Kidney (tissue), 14 donors: ENCODE results near the gene PYDC2. TPM values are rescaled to one million over a fixed set of nuclear protein-coding genes. Genes with fewer than 3 reads are reported as not detected.

Experiments used
- DNase-seq, 5 donors: peaks; one replicate each; pipeline ENCODE4 v3.0.0-alpha.2; 2013 to 2020
- FAIRE-seq: peaks from 2 replicates; lab custom pipeline; 2012; peaks lifted over from hg19 to GRCh38; lab: Jason Lieb, UNC
- H3K27ac ChIP-seq, 2 donors: one replicate each; pipeline ENCODE4 v1.7.0; 2013; ENCODE audit warnings: low read depth in 2 of 2, low read length in 2 of 2, inconsistent platforms in 1 of 2
- H3K27me3 ChIP-seq: one replicate; pipeline ENCODE4 v1.7.1; 2013; ENCODE audit warnings: low read length, inconsistent platforms; ENCODE audit not compliant: control insufficient read depth, insufficient read depth
- H3K36me3 ChIP-seq, 3 donors: one replicate each; pipeline versions ENCODE4 v1.7.0 to v1.7.1; 2013; ENCODE audit warnings: low read length in 3 of 3, control low read depth in 1 of 3, inconsistent platforms in 1 of 3; ENCODE audit not compliant: insufficient read depth in 3 of 3, control insufficient read depth in 2 of 3
- H3K4me1 ChIP-seq, 3 donors: one replicate each; pipeline versions ENCODE4 v1.7.0 to v1.7.1; 2013; ENCODE audit warnings: low read length in 3 of 3, inconsistent platforms in 1 of 3, low read depth in 1 of 3; ENCODE audit not compliant: control insufficient read depth in 2 of 3, insufficient read depth in 2 of 3
- H3K4me3 ChIP-seq, 3 donors: one replicate each; pipeline versions ENCODE4 v1.7.0 to v1.8.1; 2013; ENCODE audit warnings: low read length in 3 of 3, control low read depth in 1 of 3, inconsistent platforms in 1 of 3
- H3K9ac ChIP-seq, 3 donors: one replicate each; pipeline versions ENCODE4 v1.7.0 to v1.7.1; 2013; ENCODE audit warnings: low read length in 3 of 3, control low read depth in 1 of 3, inconsistent platforms in 1 of 3
- H3K9me3 ChIP-seq, 3 donors: one replicate each; pipeline versions ENCODE4 v1.7.0 to v1.7.1; 2013; ENCODE audit warnings: low read length in 3 of 3, control low read depth in 1 of 3, inconsistent platforms in 1 of 3; ENCODE audit not compliant: control insufficient read depth in 2 of 3, insufficient read depth in 1 of 3
- intact Hi-C: fragments of 100-400 bp; cut with DNase I; formaldehyde crosslinking; loops from one replicate; pipeline ENCODE4 v1.11.1; 2022
- polyA plus RNA-seq: library from polyadenylated mRNA; stranded (reverse); fragments of 350-450 nt; fragmentation: Illumina TruSeq; extraction: RNeasy Lipid Tissue Mini Kit (QIAGEN cat#74804); gene quantifications from one replicate; pipeline ENCODE4 v1.2.3, GENCODE V29; 2014; ENCODE audit warnings: low read depth, low replicate concordance; ENCODE audit not compliant: insufficient read depth
- total RNA-seq: library from RNA; stranded (reverse); fragmentation: NEBNext Ultra II Directional; extraction: Animal tissue kit (Norgen Biotek cat#: 25700); gene quantifications from one replicate; pipeline ENCODE4 v1.2.1, GENCODE V29; 2021
- TF ChIP-seq, protein P1 (sequence below): IDR thresholded peaks from 3 replicates; pipeline ENCODE4 v1.5.1; 2012; ENCODE audit warnings: mild to moderate bottlenecking, moderate library complexity, borderline replicate concordance; ENCODE audit not compliant: insufficient read depth; ENCODE audit errors: extremely low read depth
- donor health status: control.
- donor health status: control.
- donor health status: control.
- donor health status: control.
- donor health status: control.
- donor health status: DM: yes; HTN: yes; CAD: no.
- donor health status: Normal renal cell carcinoma (clear cell type).

PYDC2 gene
- total and polyA plus RNA-seq, 2 donors from 2014 or later: not detected

- no peak for FAIRE-seq
- Histone ChIP-seq H3K4me3 (no peak overlapping the region), H3K4me1 (no peaks in the 10 kb centered on the region), H3K27ac (no peak overlapping the region), H3K9ac (no peak overlapping the region), H3K27me3 (no peaks in the 10 kb centered on the region), H3K36me3 (no peaks in the 10 kb centered on the region), H3K9me3 (no peaks in the 10 kb centered on the region)
- TF ChIP-seq, protein P1, sequence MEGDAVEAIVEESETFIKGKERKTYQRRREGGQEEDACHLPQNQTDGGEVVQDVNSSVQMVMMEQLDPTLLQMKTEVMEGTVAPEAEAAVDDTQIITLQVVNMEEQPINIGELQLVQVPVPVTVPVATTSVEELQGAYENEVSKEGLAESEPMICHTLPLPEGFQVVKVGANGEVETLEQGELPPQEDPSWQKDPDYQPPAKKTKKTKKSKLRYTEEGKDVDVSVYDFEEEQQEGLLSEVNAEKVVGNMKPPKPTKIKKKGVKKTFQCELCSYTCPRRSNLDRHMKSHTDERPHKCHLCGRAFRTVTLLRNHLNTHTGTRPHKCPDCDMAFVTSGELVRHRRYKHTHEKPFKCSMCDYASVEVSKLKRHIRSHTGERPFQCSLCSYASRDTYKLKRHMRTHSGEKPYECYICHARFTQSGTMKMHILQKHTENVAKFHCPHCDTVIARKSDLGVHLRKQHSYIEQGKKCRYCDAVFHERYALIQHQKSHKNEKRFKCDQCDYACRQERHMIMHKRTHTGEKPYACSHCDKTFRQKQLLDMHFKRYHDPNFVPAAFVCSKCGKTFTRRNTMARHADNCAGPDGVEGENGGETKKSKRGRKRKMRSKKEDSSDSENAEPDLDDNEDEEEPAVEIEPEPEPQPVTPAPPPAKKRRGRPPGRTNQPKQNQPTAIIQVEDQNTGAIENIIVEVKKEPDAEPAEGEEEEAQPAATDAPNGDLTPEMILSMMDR: no peak
- intact Hi-C loops: no loop called here
- DNase-seq: no peak
Observed at GRCh38 chr3:191435981-191436380, 25.0 kb upstream of the PYDC2 start.

DNA sequence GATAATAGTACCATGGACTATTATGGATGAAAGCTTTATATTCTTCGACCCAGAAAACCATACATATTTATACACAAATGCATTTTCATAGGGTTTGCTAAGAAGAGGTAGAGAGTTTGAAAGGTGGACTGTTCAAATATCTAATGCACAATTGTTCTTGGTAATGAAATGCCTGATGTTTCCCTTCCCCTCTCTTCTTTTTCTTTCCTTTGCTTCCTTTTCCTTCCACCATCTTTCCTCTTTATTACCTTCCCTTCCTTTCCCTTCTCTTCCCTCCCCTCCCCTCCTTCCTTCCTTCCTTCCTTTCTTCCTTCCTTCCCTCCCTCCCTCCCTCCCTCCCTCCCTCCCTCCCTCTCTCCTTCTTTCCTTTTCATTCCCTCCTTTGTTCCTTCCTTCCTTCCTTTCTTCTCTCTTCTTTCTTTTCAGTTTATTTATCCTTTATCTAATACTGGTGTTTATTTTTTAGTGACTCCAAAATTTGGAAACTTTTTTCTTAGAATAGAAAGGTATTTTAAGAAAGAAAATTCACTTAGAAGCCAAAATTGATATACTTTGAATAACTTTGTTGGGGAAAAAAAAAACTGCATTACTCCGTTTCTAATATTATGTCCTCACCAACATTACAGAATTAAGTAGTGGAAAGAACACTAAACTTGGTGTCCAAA, 22.7 kb upstream of the PYDC2 start:
- FAIRE-seq (no peak), DNase-seq (no peak)
- no peak overlapping the region for H3K27ac ChIP-seq
- H3K36me3 ChIP-seq: no peaks in the 10 kb centered on the region
- H3K9me3 ChIP-seq: no peaks in the 10 kb centered on the region
- no peaks in the 10 kb centered on the region for H3K27me3 ChIP-seq
- H3K9ac ChIP-seq: no peak overlapping the region
- TF ChIP-seq, protein P1: no peak
- no peaks in the 10 kb centered on the region for H3K4me1 ChIP-seq
- intact Hi-C loops: no loop called here
- H3K4me3 ChIP-seq: no peak overlapping the region

DNA sequence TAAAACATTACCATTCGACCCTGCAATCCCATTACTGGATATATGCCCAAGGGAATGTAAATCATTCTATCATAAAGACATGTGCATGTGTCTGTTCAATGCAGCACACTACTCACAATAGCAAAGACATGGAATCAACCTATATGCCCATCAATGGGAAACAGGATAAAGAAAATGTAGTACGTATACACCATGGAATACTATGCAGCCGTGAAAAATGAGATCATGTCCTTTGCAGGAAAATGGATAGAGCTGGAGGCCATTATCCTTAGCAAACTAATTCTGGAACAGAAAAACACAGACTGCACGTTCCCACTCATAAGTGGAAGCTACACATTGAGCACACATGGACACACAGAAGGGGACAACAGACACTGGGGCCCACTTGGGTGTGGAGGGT, 20.4 kb upstream of the PYDC2 start:
- H3K9ac ChIP-seq: no peak overlapping the region
- TF ChIP-seq, protein P1: no peak
- no peak overlapping the region for H3K27ac ChIP-seq

GRCh38 chr3:191441687-191442086, 19.3 kb upstream of the PYDC2 start:
- no peak overlapping the region for H3K27ac ChIP-seq
- no peaks in the 10 kb centered on the region for H3K27me3 ChIP-seq
- intact Hi-C loops: no loop called here
- TF ChIP-seq, protein P1: no peak
- FAIRE-seq (no peak), DNase-seq (no peak)
- H3K9ac ChIP-seq: no peak overlapping the region
- H3K36me3 ChIP-seq: no peaks in the 10 kb centered on the region
- H3K4me3 ChIP-seq: no peak overlapping the region
- no peaks in the 10 kb centered on the region for H3K9me3 ChIP-seq
- H3K4me1 ChIP-seq: no peaks in the 10 kb centered on the region

More for the DNA sequence above, 20.4 kb upstream of the PYDC2 start:
- Histone ChIP-seq H3K27me3 (no peaks in the 10 kb centered on the region), H3K36me3 (no peaks in the 10 kb centered on the region), H3K9me3 (no peaks in the 10 kb centered on the region), H3K4me1 (no peaks in the 10 kb centered on the region), H3K4me3 (no peak overlapping the region)
- intact Hi-C loops: no loop called here
- no peak for FAIRE-seq
- no peak for DNase-seq
